Right ventricle myocardium inferior (tissue), 1 donor: Measurements from ENCODE around the gene TIGD2. TPM values are rescaled to one million over a fixed set of nuclear protein-coding genes. Genes with fewer than 3 reads are reported as not detected.
A peak's percentile ranks its signal among the peaks of the same experiment; 100 is the strongest.
"Not testable (repeated sequence)": the region's sequence is repeated elsewhere in the genome, so short reads cannot be mapped to it uniquely, and the experiment has no call there.

Source experiments
- ATAC-seq: fragments of 200-7000 bp; cut with Tn5 transposase; one replicate; pipeline ENCODE4 v1.9.1; 2020; ENCODE audit warnings: mild to moderate bottlenecking, moderate library complexity
- DNase-seq: peaks from one replicate; pipeline ENCODE4 v3.0.0; 2021; ENCODE audit errors: missing footprints
- intact Hi-C: fragments of 100-400 bp; cut with DNase I; formaldehyde crosslinking; loops from one replicate; pipeline ENCODE4 v1.11.0; 2022
- total RNA-seq: library from RNA; stranded (reverse); fragmentation: NEBNext Ultra II Directional; extraction: Animal tissue kit (Norgen Biotek cat#: 25700); gene quantifications from one replicate; pipeline ENCODE4 v1.2.1, GENCODE V29; 2021
- donor health status: DM: no; HTN: yes; CAD: no; lungs with severe emphysema.

Gene TIGD2
- total RNA-seq, 1 donor from 2014 or later: 2.3 TPM

GRCh38 chr4:89113415-89113814, 2.1 kb downstream of the TIGD2 start:
- intact Hi-C loops: loop anchor here (5.0 kb wide), 1 partner anchor 291 kb away; no protein-coding TSS in a partner anchor
- no peak for ATAC-seq

DNA sequence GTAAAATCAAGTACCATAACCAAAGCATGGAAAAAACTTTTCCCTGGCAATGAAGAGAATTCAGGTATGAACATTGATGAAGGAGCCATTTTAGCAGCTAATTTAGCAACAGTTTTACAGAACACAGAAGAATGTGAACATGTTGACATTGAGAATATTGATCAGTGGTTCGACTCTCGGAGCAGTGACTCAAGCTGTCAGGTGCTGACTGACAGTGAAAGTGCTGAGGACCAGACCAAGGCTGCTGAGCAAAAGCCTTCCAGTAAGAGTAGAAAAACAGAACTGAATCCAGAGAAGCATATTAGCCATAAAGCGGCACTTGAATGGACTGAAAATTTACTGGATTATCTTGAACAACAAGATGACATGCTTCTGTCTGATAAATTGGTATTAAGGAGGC, 2.8 kb downstream of the TIGD2 start:
- DNase-seq (no peak), ATAC-seq (no peak)
- intact Hi-C loops: loop anchor here (5.0 kb wide), 1 partner anchor 292 kb away; no protein-coding TSS in a partner anchor

More at GRCh38 chr4:89113415-89113814, 2.1 kb downstream of the TIGD2 start:
- DNase-seq: no peak

- DNase-seq: no peak
- intact Hi-C loops: no loop called here
- ATAC-seq: no peak
Measured at GRCh38 chr4:89117115-89117514, 5.8 kb downstream of the TIGD2 start.

DNA sequence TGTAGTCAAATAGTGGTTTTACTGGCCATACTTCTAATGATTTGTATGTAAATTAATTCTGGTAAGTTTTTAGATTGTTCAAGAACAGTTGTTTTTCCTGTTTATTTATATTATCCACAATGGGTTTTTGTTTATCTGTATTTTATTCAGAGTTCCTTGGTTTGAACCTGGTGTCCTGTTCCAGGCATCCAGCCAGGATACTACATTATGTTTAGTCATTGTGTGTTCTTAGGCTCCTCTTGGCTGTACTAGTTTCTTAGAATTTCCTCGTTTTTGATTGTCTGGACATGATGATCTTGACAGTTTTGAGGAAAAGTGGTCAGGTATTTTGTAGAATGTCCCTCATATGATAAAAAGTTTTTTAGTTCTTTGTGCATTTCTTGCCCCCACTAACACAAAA, 7.8 kb downstream of the TIGD2 start:
- intact Hi-C loops: no loop called here
- DNase-seq (no peak), ATAC-seq (no peak)

DNA sequence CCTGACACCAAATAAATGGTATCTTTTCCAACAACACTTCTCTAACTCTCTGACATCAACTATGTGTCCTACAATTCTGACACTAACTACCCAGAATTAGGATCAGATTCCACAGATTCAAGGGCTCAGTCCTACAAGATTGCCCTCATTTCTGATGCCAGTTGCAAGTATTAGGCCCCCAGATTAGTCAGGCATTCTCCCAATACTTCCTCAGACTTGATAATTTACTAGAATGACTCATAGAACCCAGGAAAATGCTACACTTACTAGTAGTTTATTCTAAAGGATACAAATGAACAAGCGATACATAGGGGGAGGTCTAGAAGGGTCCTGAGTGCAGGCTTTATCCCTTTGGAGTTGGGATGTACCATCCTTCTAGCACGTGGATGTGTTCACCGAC, 8.5 kb downstream of the TIGD2 start:
- intact Hi-C loops: no loop called here
- DNase-seq (no peak), ATAC-seq (no peak)

- intact Hi-C loops: no loop called here
- no peak for DNase-seq
- no peak for ATAC-seq
Measured at GRCh38 chr4:89121387-89122068, 10.2 kb downstream of the TIGD2 start.

GRCh38 chr4:89123451-89123851, 12.1 kb downstream of the TIGD2 start:
- no peak for ATAC-seq
- DNase-seq: no peak
- intact Hi-C loops: no loop called here

DNA sequence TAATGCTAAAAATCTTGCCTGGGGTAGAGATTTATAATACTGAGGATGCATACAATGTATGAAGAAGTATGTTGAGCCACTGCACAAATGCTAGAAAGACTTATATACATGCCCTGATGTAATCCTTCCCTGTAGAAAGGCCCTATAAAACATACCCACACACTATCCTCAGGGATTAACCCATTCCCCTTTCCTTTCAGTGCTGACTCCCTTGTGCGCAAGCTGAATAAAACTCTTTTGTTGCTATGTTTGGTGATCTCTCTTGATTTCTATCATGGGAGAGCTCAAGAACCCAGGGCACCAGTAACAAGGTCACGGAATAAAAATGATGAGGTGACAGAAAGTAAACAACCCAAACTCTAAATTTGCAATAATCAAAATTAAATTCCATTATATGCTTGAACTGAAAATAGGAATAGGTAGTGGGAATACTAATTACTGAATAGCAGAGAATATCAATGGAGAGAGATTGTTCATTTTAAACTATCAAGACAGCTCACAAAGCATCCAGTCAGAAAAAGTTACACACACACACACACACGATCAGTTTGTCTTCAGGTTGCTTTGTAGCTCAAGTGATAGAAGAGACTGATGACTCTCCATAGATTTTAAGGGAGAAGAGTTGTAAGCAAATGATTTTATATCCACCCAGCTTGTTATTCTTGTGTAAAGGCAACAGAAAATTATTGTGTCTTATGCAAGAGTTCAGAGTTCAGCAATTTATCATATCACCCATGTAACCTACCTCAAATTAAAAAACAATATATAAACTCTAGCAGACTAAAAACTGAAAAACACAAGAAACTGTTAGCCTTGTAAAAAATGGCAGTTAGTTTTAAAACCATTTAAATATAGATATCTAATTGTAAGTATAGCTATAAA, 14.8 kb downstream of the TIGD2 start:
- ATAC-seq (no peak), DNase-seq (no peak)
- intact Hi-C loops: no loop called here

GRCh38 chr4:89129080-89129640, 17.8 kb downstream of the TIGD2 start:
- no peak for DNase-seq
- intact Hi-C loops: no loop called here
- ATAC-seq: no peak

GRCh38 chr4:89134775-89135319, 23.5 kb downstream of the TIGD2 start:
- intact Hi-C loops: no loop called here
- ATAC-seq: peak; percentile 57
- DNase-seq: no peak

DNA sequence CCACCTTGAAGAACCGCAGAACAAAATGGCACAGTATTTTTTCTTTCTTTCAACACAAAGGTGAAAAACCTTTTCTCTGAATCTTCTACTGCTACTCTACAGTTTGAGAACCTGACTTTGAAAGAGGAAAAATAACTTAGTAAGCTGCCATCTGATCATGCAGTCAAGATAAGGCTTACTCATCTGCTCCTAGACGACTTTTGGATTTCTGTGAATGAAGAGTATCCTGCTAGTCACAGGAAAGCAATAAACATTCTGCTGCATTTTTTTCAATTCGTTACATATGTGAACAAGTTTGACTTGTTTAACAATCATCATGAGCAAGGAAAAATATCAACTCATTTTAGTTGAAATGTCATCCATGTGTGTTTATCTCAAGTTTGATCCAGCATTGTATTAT, 25.2 kb downstream of the TIGD2 start:
- ATAC-seq (no peak), DNase-seq (no peak)
- intact Hi-C loops: no loop called here

GRCh38 chr4:89137231-89137630, 25.9 kb downstream of the TIGD2 start:
- intact Hi-C loops: no loop called here
- ATAC-seq: no peak
- no peak for DNase-seq

DNA sequence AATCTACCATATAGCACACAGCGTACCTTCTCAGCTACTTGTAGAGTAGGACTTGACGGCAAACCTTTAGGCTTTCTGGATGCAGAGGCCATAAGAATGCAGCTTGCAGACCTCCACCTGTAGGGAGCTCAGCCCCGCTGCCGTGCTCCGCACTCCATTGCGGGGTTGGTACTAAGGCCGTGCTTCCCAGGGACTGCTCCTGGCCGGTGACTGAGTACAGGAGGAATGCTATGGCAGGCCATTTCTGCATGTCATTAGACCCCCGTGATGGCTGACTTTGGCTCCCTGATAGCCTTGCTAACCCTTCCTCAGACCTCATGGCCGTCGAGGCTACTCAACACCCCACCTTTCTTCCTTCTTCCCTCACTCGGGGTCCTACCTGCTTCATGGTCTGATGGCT, 26.4 kb downstream of the TIGD2 start:
- ATAC-seq (no peak), DNase-seq (no peak)
- intact Hi-C loops: no loop called here

GRCh38 chr4:89140168-89140759, 28.9 kb downstream of the TIGD2 start:
- DNase-seq (no peak), ATAC-seq (no peak)
- intact Hi-C loops: no loop called here

GRCh38 chr4:89142691-89143669, 31.6 kb downstream of the TIGD2 start:
- DNase-seq (no peak), ATAC-seq (no peak)
- intact Hi-C loops: no loop called here

DNA sequence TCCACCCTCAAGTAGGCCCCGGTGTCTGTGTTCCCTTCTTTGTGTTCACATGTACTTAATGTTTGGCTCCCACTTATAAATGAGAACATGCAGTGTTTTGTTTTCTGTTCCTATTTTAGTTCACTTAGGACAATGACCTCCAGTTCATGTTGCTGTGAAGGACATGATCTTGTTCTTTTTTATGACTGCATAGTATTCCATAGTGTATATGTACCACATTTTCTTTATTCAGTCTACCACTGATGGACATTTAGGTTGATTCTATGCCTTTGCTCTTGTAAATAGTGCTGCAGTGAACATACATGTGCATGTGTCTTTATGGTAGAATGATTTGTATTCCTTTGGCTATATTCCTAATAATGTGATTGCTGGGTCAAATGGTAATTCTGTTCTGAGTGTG, 33.3 kb downstream of the TIGD2 start:
- ATAC-seq, DNase-seq, intact Hi-C loops: not testable (repeated sequence)

- DNase-seq (no peak), ATAC-seq (no peak)
- intact Hi-C loops: no loop called here
Measured at GRCh38 chr4:89146196-89146595, 34.9 kb downstream of the TIGD2 start.

DNA sequence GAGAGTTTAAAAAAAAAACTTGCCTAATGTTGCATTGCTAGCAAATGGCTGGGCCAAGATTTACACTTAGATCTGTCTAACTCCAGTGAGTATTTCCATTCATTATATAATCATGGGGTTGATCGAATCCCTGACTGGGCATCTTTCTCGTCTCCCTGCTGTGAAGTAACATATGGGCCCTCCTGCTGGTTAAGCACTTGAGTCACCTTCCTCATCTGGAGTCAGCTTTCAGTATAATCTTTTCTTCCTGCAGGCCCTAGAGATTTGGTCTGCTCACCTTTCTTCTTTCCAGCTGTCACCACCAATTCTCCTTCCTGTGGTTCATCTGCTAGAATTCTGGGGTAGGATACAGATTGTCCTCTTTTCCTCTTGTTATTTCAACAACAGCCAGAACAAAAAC, 41.6 kb downstream of the TIGD2 start:
- DNase-seq: no peak
- intact Hi-C loops: no loop called here
- ATAC-seq: no peak
